H1 (cell line): Measurements from ENCODE around the gene HDAC3. TPM values are rescaled to one million over a fixed set of nuclear protein-coding genes. Genes with fewer than 3 reads are reported as not detected.

Experiments
- CTCF ChIA-PET: fragments of 300-600 bp; sonication (Branson Sonifier 250); formaldehyde crosslinking; loops from one replicate; lab custom pipeline; 2021; ENCODE audit not compliant: partially characterized antibody; lab: Charles Lee
- POLR2A ChIA-PET: fragments of 300-600 bp; sonication (Branson Sonifier 250); formaldehyde crosslinking; loops from one replicate; lab custom pipeline; 2021; ENCODE audit warnings: inconsistent platforms; ENCODE audit not compliant: partially characterized antibody; lab: Charles Lee
- DNase-seq, 2 experiments: peaks; one replicate each; pipeline versions ENCODE4 v3.0.0 to v3.0.0-alpha.2; 2010 to 2022; ENCODE audit warnings: low spot score in 2 of 2, low read depth in 1 of 2, mixed read lengths in 1 of 2
- FAIRE-seq: peaks from 2 replicates; lab custom pipeline; 2011; peaks lifted over from hg19 to GRCh38; lab: Jason Lieb, UNC
- H2AFZ ChIP-seq: 2 replicates; pipeline ENCODE4 v1.8.1; 2012; ENCODE audit warnings: low read length, inconsistent platforms
- H2AK5ac ChIP-seq: 2 replicates; pipeline ENCODE4 v1.6.1; 2013; ENCODE audit warnings: low read depth, low read length
- H2BK120ac ChIP-seq: replicated peaks from 2 replicates; pipeline ENCODE3; 2013; ENCODE audit warnings: low read depth, low read length, inconsistent platforms
- H2BK12ac ChIP-seq: 2 replicates; pipeline ENCODE4 v1.6.1; 2013; ENCODE audit warnings: low read depth, low read length
- H2BK15ac ChIP-seq: 2 replicates; pipeline ENCODE4 v1.6.1; 2013; ENCODE audit warnings: low read length
- H2BK20ac ChIP-seq: 2 replicates; pipeline ENCODE4 v1.6.1; 2013; ENCODE audit warnings: low read length
- H2BK5ac ChIP-seq: 2 replicates; pipeline ENCODE4 v1.6.1; 2013; ENCODE audit warnings: low read depth, low read length
- H3K14ac ChIP-seq: 2 replicates; pipeline ENCODE4 v1.6.1; 2013; ENCODE audit warnings: inconsistent platforms; ENCODE audit not compliant: insufficient read length
- H3K18ac ChIP-seq: 2 replicates; pipeline ENCODE4 v1.6.1; 2013; ENCODE audit warnings: low read length; ENCODE audit errors: extremely low read depth
- H3K23ac ChIP-seq: 2 replicates; pipeline ENCODE4 v1.6.1; 2013; ENCODE audit warnings: inconsistent platforms; ENCODE audit not compliant: insufficient read length
- H3K23me2 ChIP-seq: 2 replicates; pipeline ENCODE4 v1.6.1; 2013; ENCODE audit warnings: low read depth, low read length
- H3K27ac ChIP-seq: 2 replicates; pipeline ENCODE4 v1.6.1; 2011; ENCODE audit warnings: low read depth, low read length, inconsistent platforms
- H3K27me3 ChIP-seq, 4 experiments: replicated peaks in 1 of 4; 1 replicate in 1 of 4; 2 replicates in 3 of 4; pipeline versions ENCODE4 v1.6.1 to v1.8.1; 2011 to 2013; ENCODE audit warnings: low read length in 3 of 4, mild to moderate bottlenecking in 3 of 4, inconsistent platforms in 2 of 4, mixed read lengths in 2 of 4, moderate library complexity in 1 of 4; ENCODE audit not compliant: control insufficient read depth in 3 of 4, insufficient read depth in 3 of 4; ENCODE audit errors: extremely low read depth in 1 of 4
- H3K36me3 ChIP-seq, 4 experiments: 2 replicates each; pipeline versions ENCODE4 v1.6.1 to v1.8.1; 2011 to 2013; ENCODE audit warnings: mild to moderate bottlenecking in 4 of 4, low read length in 3 of 4, moderate library complexity in 2 of 4, control low read depth in 1 of 4, inconsistent platforms in 1 of 4; ENCODE audit not compliant: insufficient read depth in 4 of 4, control insufficient read depth in 2 of 4
- H3K4ac ChIP-seq: replicated peaks from 2 replicates; pipeline ENCODE3; 2013; ENCODE audit warnings: low read length, low read depth, mixed read lengths, inconsistent platforms; ENCODE audit not compliant: insufficient read length
- H3K4me1 ChIP-seq, 4 experiments: replicated peaks in 1 of 4; 1 replicate in 1 of 4; 2 replicates in 3 of 4; pipeline versions ENCODE4 v1.6.1 to v1.8.1; 2011 to 2013; ENCODE audit warnings: low read length in 3 of 4, inconsistent platforms in 2 of 4, mixed read lengths in 1 of 4; ENCODE audit not compliant: insufficient read depth in 4 of 4, control insufficient read depth in 3 of 4
- H3K4me2 ChIP-seq, 2 experiments: 2 replicates each; pipeline versions ENCODE4 v1.6.1 to v1.8.1; 2011 to 2013; ENCODE audit warnings: low read depth in 2 of 2, low read length in 2 of 2, control low read depth in 1 of 2, inconsistent platforms in 1 of 2, mild to moderate bottlenecking in 1 of 2; ENCODE audit not compliant: insufficient read depth in 1 of 2
- H3K4me3 ChIP-seq, 4 experiments: fragments of 200-600, 300-600 bp in 1 of 4; sonication (generic), shearing (Covaris generic), sonication (Bioruptor Twin) in 1 of 4; 2 replicates each; pipeline versions ENCODE4 v1.5.1 to v1.8.1; 2011 to 2016; ENCODE audit warnings: low read length in 4 of 4, low read depth in 3 of 4, control low read depth in 2 of 4, inconsistent platforms in 2 of 4, mild to moderate bottlenecking in 2 of 4, mixed read lengths in 1 of 4, moderate library complexity in 1 of 4; ENCODE audit not compliant: insufficient read depth in 2 of 4; ENCODE audit errors: extremely low read depth in 1 of 4
- H3K56ac ChIP-seq: replicated peaks from 2 replicates; pipeline ENCODE3; 2013; ENCODE audit warnings: low read depth, mild to moderate bottlenecking, mixed read lengths, low read length, inconsistent platforms; ENCODE audit not compliant: insufficient read length
- H3K79me1 ChIP-seq: 2 replicates; pipeline ENCODE4 v1.6.1; 2013; ENCODE audit warnings: low read depth, low read length, control low read depth
- H3K79me2 ChIP-seq, 2 experiments: 2 replicates each; pipeline versions ENCODE4 v1.6.1 to v1.8.1; 2012 to 2013; ENCODE audit warnings: low read length in 2 of 2, mild to moderate bottlenecking in 2 of 2, inconsistent platforms in 1 of 2; ENCODE audit not compliant: insufficient read depth in 2 of 2, control insufficient read depth in 1 of 2
- H3K9ac ChIP-seq, 4 experiments: replicated peaks in 1 of 4; 1 replicate in 1 of 4; 2 replicates in 3 of 4; pipeline versions ENCODE4 v1.6.1 to v1.8.1; 2011 to 2013; ENCODE audit warnings: low read depth in 3 of 4, low read length in 3 of 4, control low read depth in 2 of 4, mild to moderate bottlenecking in 2 of 4, moderate library complexity in 2 of 4, inconsistent platforms in 1 of 4; ENCODE audit errors: extremely low read depth in 1 of 4
- H3K9me3 ChIP-seq, 2 experiments: 2 replicates each; pipeline versions ENCODE4 v1.6.1 to v1.8.1; 2012 to 2013; ENCODE audit warnings: mild to moderate bottlenecking in 2 of 2, moderate library complexity in 2 of 2, control low read depth in 1 of 2, inconsistent platforms in 1 of 2, low read depth in 1 of 2, low read length in 1 of 2, mixed read lengths in 1 of 2; ENCODE audit not compliant: insufficient read depth in 2 of 2
- H4K20me1 ChIP-seq, 2 experiments: replicated peaks in 1 of 2; 2 replicates each; pipeline versions ENCODE3 to v1.8.1; 2011 to 2013; ENCODE audit warnings: inconsistent platforms in 2 of 2, low read length in 2 of 2, mild to moderate bottlenecking in 1 of 2; ENCODE audit not compliant: insufficient read depth in 2 of 2, control insufficient read depth in 1 of 2
- H4K5ac ChIP-seq: 2 replicates; pipeline ENCODE4 v1.6.1; 2013; ENCODE audit warnings: low read length, low read depth, mixed read lengths, inconsistent platforms; ENCODE audit not compliant: insufficient read length
- H4K8ac ChIP-seq: 2 replicates; pipeline ENCODE4 v1.8.0; 2013; ENCODE audit warnings: mild to moderate bottlenecking, moderate library complexity, low read length, inconsistent platforms; ENCODE audit not compliant: insufficient read depth; ENCODE audit errors: extremely low read depth
- H4K91ac ChIP-seq: replicated peaks from 2 replicates; pipeline ENCODE3; 2013; ENCODE audit warnings: low read length, mixed read lengths, inconsistent platforms; ENCODE audit not compliant: insufficient read length
- CHD1 ChIP-seq: IDR thresholded peaks from 2 replicates; pipeline ENCODE4 v1.6.1; 2012; ENCODE audit warnings: low read depth, low read length, improper control_type of control experiment
- KDM1A ChIP-seq: fragments of 200-600, 300-600 bp; sonication (generic); IDR thresholded peaks from 2 replicates; pipeline ENCODE4 v1.7.1; 2016; ENCODE audit warnings: mild to moderate bottlenecking, low read length, borderline replicate concordance
- KDM5A ChIP-seq: fragments of 200-600 bp; IDR thresholded peaks from 2 replicates; pipeline ENCODE4 v1.7.1; 2012; ENCODE audit warnings: mild to moderate bottlenecking, low read length, inconsistent platforms, mixed read lengths
- POU5F1 ChIP-seq: IDR thresholded peaks from 2 replicates; pipeline ENCODE4 v1.6.1; 2011; ENCODE audit warnings: low read depth, mild to moderate bottlenecking, low read length, moderate library complexity
- SAP30 ChIP-seq: fragments of 300-600 bp; sonication (generic); IDR thresholded peaks from 2 replicates; pipeline ENCODE4 v1.7.1; 2012; ENCODE audit warnings: low read length, moderate library complexity, mild to moderate bottlenecking, inconsistent platforms; ENCODE audit not compliant: insufficient read depth, insufficient replicate concordance
- ZNF274 ChIP-seq: IDR thresholded peaks from 2 replicates; pipeline ENCODE4 v1.7.0; 2012; ENCODE audit warnings: low read length, borderline replicate concordance; ENCODE audit errors: extremely low read depth
- WGBS, 2 experiments: shearing (Covaris generic) in 1 of 2; methylation state at CpG; one replicate each; pipeline versions ENCODE4 v1.1.6 to v1.1.7; 2013 to 2015; ENCODE audit warnings: low lambda C conversion rate in 2 of 2, mixed read lengths in 2 of 2, inconsistent platforms in 1 of 2, low coverage in 1 of 2, missing lambda C conversion rate in 1 of 2; ENCODE audit not compliant: insufficient replicate concordance in 2 of 2, insufficient coverage in 1 of 2, insufficient read length in 1 of 2; ENCODE audit errors: extremely low coverage in 1 of 2, missing lambda C conversion rate in 1 of 2; 5-methylcytosine and 5-hydroxymethylcytosine counted together
- polyA plus RNA-seq, 7 experiments: library from polyadenylated mRNA; depleted of rRNA in 3 of 7; stranded (reverse) in 5 of 7; unstranded in 2 of 7; fragments of >200 nt in 5 of 7; fragments of 200-250 nt in 2 of 7; gene quantifications; 1 replicate in 5 of 7; 2 replicates in 1 of 7; 4 replicates in 1 of 7; pipeline versions ENCODE4 v1.2.1 to v1.2.3, GENCODE V29; 2011 to 2013; ENCODE audit warnings: missing spikeins in 2 of 7, mixed read lengths in 2 of 7
- total RNA-seq: library from RNA; stranded (reverse); fragmentation: NEBNext Ultra II Directional; extraction: Animal tissue kit (Norgen Biotek cat#: 25700); gene quantifications from 2 replicates; pipeline ENCODE4 v1.2.1, GENCODE V29; 2021

Gene HDAC3
- total and polyA plus RNA-seq, 2 of the 8 experiments (the other 6 are each of a cell fraction or from before 2014, with no cell fraction given) = 99.0 to 120 TPM

DNA sequence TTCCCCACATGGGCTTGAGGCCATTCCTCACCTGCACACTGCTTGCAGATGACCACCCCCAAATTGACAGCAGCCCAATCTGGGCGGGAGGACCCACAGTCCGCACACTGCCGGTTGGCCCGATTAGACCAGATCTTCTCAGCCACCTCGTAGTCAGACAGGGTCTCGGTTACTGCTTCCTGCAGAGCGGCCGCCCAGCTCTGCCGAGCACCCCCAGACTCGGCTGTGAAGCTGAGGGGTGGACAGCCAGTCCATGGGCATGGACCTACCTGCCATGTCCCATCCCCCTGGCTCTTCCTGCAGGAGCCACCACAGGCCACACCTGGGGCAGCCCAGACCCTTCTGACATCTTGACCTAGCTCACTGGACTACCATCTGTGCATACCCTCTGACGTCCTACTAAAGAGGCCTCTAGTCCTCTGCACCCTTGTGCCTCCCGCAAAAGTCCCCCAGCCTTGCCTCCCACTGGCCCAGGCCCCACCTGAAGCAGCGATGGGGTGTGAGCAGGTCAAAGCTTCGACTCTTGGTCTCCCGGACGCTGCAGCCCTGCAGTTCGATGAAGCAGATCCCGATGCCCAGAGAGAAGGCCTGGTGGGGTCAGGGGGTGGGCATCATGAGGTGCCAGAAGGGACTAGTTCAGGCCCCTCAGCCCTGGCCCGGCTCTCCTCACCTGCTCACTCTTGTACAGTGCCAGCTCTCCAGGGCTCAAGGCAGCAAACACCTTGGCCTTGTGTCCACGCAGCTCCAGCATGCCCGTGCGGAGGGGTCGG, 35.6 kb upstream of the HDAC3 start:
- H3K4me2 ChIP-seq = no peak overlapping the region
- CTCF ChIA-PET = interaction anchor here (0.7 to 11.0 kb wide), 8 partner anchors 8 to 289 kb away, joined by 3 to 137 read pairs (median 9); no protein-coding TSS in a partner anchor
- no peak for FAIRE-seq
- TF ChIP-seq POU5F1 (no peak), KDM5A (no peak), SAP30 (no peak), KDM1A (no peak), ZNF274 (no peak), CHD1 (no peak)

More for the DNA sequence above, 35.6 kb upstream of the HDAC3 start:
- Histone ChIP-seq H3K79me2 (no peaks in the 10 kb centered on the region), H3K27me3 (no peaks in the 10 kb centered on the region), H4K5ac (no peak overlapping the region), H2BK20ac (no peak overlapping the region), H4K91ac (no peak overlapping the region), H3K23ac (no peak overlapping the region), H2AK5ac (no peak overlapping the region), H2BK120ac (no peak overlapping the region), H3K4ac (no peak overlapping the region), H2AFZ (no peak overlapping the region), H4K20me1 (peaks cover 0 to 6% of the 10 kb centered on the region in 2 experiments), H2BK15ac (no peak overlapping the region), H2BK5ac (peak overlapping the region; percentile 90; the same call in 1 of the 2 replicates), H3K14ac (no peak overlapping the region), H3K79me1 (no peaks in the 10 kb centered on the region), H3K4me3 (no peak overlapping the region), H3K9ac (no peak overlapping the region), H3K4me1 (peaks cover 2 to 13% (median 7%) of the 10 kb centered on the region in 4 experiments; a peak in 5 of 7 replicates), H3K18ac (no peak overlapping the region), H2BK12ac (no peak overlapping the region), H4K8ac (no peak overlapping the region; the same call in 1 of the 2 replicates), H3K23me2 (peaks cover 1% of the 10 kb centered on the region; the same call in 1 of the 2 replicates), H3K36me3 (peaks cover 9 to 20% (median 11%) of the 10 kb centered on the region in 4 experiments; a peak in 6 of 8 replicates), H3K9me3 (no peaks in the 10 kb centered on the region), H3K56ac (no peak overlapping the region), H3K27ac (no peak overlapping the region)
- POLR2A ChIA-PET = interaction anchor here (0.7 to 1.9 kb wide), 7 partner anchors 9 to 213 kb away, joined by 3 to 8 read pairs (median 3); partner anchors contain the start of gene FCHSD1
- WGBS, 2 experiments = 94% methylated on average over 23 of the region's 23 CpGs; no CpG with 5 or more reads in 1 of the 2 experiments
- DNase-seq = no peak
